Measurements from ENCODE around the gene IFITM2. TPM values are rescaled to one million over a fixed set of nuclear protein-coding genes. Genes with fewer than 3 reads are reported as not detected.
"Not testable (repeated sequence)": the region's sequence is repeated elsewhere in the genome, so short reads cannot be mapped to it uniquely, and the experiment has no call there.

The IFITM2 gene
- total RNA-seq, 1 experiment from 2014 or later = 18.5 TPM

GRCh38 chr11:339963-340362, 32.3 kb downstream of the IFITM2 start:
- Histone ChIP-seq H3K9me3 (ENCODE audit: low read length) (no peaks in the 10 kb centered on the region), H3K4me2 (ENCODE audit: low read depth, low read length, poor library complexity, severe bottlenecking) (no peak overlapping the region), H3K9ac (ENCODE audit: low read length) (no peak overlapping the region), H3K4me3 (ENCODE audit: low read length) (no peak overlapping the region), H3K4me1 (ENCODE audit: low read length) (peaks cover 12% of the 10 kb centered on the region), H3K9me2 (replicated peaks; ENCODE audit: insufficient read depth, low read length) (no peaks in the 10 kb centered on the region), H3K27ac (ENCODE audit: low read length) (no peak overlapping the region), H3K79me2 (ENCODE audit: low read length) (no peaks in the 10 kb centered on the region), H3K27me3 (ENCODE audit: low read length) (no peaks in the 10 kb centered on the region), H3K36me3 (ENCODE audit: insufficient read depth, low read length) (no peaks in the 10 kb centered on the region), H2AFZ (ENCODE audit: low read length) (no peak overlapping the region), H4K20me1 (ENCODE audit: insufficient read depth, low read depth, low read length) (no peaks in the 10 kb centered on the region)
- DNase-seq = no peak

- Histone ChIP-seq H4K20me1 (ENCODE audit: insufficient read depth, low read depth, low read length) (no peaks in the 10 kb centered on the region), H3K36me3 (ENCODE audit: insufficient read depth, low read length) (no peaks in the 10 kb centered on the region), H3K4me1 (ENCODE audit: low read length) (peaks cover 12% of the 10 kb centered on the region), H2AFZ (ENCODE audit: low read length) (0 out of 2 replicates have a peak overlapping the region, but pooled peaks have one; percentile 68), H3K9me2 (replicated peaks; ENCODE audit: insufficient read depth, low read length) (no peaks in the 10 kb centered on the region), H3K4me3 (ENCODE audit: low read length) (no peak overlapping the region), H3K9me3 (ENCODE audit: low read length) (no peaks in the 10 kb centered on the region), H3K4me2 (ENCODE audit: low read depth, low read length, poor library complexity, severe bottlenecking) (peak overlapping the region; percentile 12), H3K27ac (ENCODE audit: low read length) (no peak overlapping the region), H3K79me2 (ENCODE audit: low read length) (no peaks in the 10 kb centered on the region), H3K27me3 (ENCODE audit: low read length) (no peaks in the 10 kb centered on the region), H3K9ac (ENCODE audit: low read length) (no peak overlapping the region)
- no peak for DNase-seq
Observed at GRCh38 chr11:340539-341512, 33.2 kb downstream of the IFITM2 start.

GRCh38 chr11:342328-342727, 34.7 kb downstream of the IFITM2 start:
- Histone ChIP-seq H3K27ac (ENCODE audit: low read length) (no peak overlapping the region), H3K4me2 (ENCODE audit: low read depth, low read length, poor library complexity, severe bottlenecking) (no peak overlapping the region), H3K9ac (ENCODE audit: low read length) (no peak overlapping the region)

GRCh38 chr11:344836-345578, 37.4 kb downstream of the IFITM2 start:
- Histone ChIP-seq H2AFZ (ENCODE audit: low read length) (no peak overlapping the region), H3K4me3 (ENCODE audit: low read length) (no peak overlapping the region), H3K4me1 (ENCODE audit: low read length) (peaks cover 17% of the 10 kb centered on the region), H3K27ac (ENCODE audit: low read length) (no peak overlapping the region), H3K27me3 (ENCODE audit: low read length) (no peaks in the 10 kb centered on the region), H3K4me2 (ENCODE audit: low read depth, low read length, poor library complexity, severe bottlenecking) (no peak overlapping the region), H3K36me3 (ENCODE audit: insufficient read depth, low read length) (no peaks in the 10 kb centered on the region), H4K20me1 (ENCODE audit: insufficient read depth, low read depth, low read length) (no peaks in the 10 kb centered on the region), H3K9ac (ENCODE audit: low read length) (no peak overlapping the region), H3K9me2 (replicated peaks; ENCODE audit: insufficient read depth, low read length) (no peaks in the 10 kb centered on the region), H3K9me3 (ENCODE audit: low read length) (no peaks in the 10 kb centered on the region), H3K79me2 (ENCODE audit: low read length) (no peaks in the 10 kb centered on the region)
- no peak for DNase-seq

More at GRCh38 chr11:342328-342727, 34.7 kb downstream of the IFITM2 start:
- Histone ChIP-seq H3K27me3 (ENCODE audit: low read length) (no peaks in the 10 kb centered on the region), H3K4me3 (ENCODE audit: low read length) (no peak overlapping the region), H3K4me1 (ENCODE audit: low read length) (peaks cover 12% of the 10 kb centered on the region), H3K9me3 (ENCODE audit: low read length) (no peaks in the 10 kb centered on the region), H2AFZ (ENCODE audit: low read length) (0 out of 2 replicates have a peak overlapping the region, but pooled peaks have one; percentile 36), H3K79me2 (ENCODE audit: low read length) (no peaks in the 10 kb centered on the region), H3K36me3 (ENCODE audit: insufficient read depth, low read length) (no peaks in the 10 kb centered on the region), H3K9me2 (replicated peaks; ENCODE audit: insufficient read depth, low read length) (no peaks in the 10 kb centered on the region), H4K20me1 (ENCODE audit: insufficient read depth, low read depth, low read length) (no peaks in the 10 kb centered on the region)
- DNase-seq = no peak

- no peak overlapping the region for H2AFZ ChIP-seq (ENCODE audit: low read length)
- H3K4me3 ChIP-seq (ENCODE audit: low read length) = no peak overlapping the region
Observed at GRCh38 chr11:346529-346928, 38.9 kb downstream of the IFITM2 start.

GRCh38 chr11:349270-349954, 41.8 kb downstream of the IFITM2 start:
- H3K9me2 ChIP-seq (replicated peaks; ENCODE audit: insufficient read depth, low read length); H3K36me3 ChIP-seq (ENCODE audit: insufficient read depth, low read length); H3K4me3 ChIP-seq (ENCODE audit: low read length); H3K27ac ChIP-seq (ENCODE audit: low read length); H4K20me1 ChIP-seq (ENCODE audit: insufficient read depth, low read depth, low read length); H3K79me2 ChIP-seq (ENCODE audit: low read length); H3K27me3 ChIP-seq (ENCODE audit: low read length); DNase-seq; H3K9me3 ChIP-seq (ENCODE audit: low read length); H2AFZ ChIP-seq (ENCODE audit: low read length); H3K4me2 ChIP-seq (ENCODE audit: low read depth, low read length, poor library complexity, severe bottlenecking); H3K4me1 ChIP-seq (ENCODE audit: low read length); H3K9ac ChIP-seq (ENCODE audit: low read length): not testable (repeated sequence)

More at GRCh38 chr11:346529-346928, 38.9 kb downstream of the IFITM2 start:
- Histone ChIP-seq H3K9me2 (replicated peaks; ENCODE audit: insufficient read depth, low read length) (no peaks in the 10 kb centered on the region), H3K79me2 (ENCODE audit: low read length) (no peaks in the 10 kb centered on the region), H3K36me3 (ENCODE audit: insufficient read depth, low read length) (no peaks in the 10 kb centered on the region), H3K27ac (ENCODE audit: low read length) (no peak overlapping the region), H3K4me1 (ENCODE audit: low read length) (peaks cover 6% of the 10 kb centered on the region), H3K27me3 (ENCODE audit: low read length) (no peaks in the 10 kb centered on the region), H3K9me3 (ENCODE audit: low read length) (no peaks in the 10 kb centered on the region), H3K9ac (ENCODE audit: low read length) (no peak overlapping the region), H3K4me2 (ENCODE audit: low read depth, low read length, poor library complexity, severe bottlenecking) (no peak overlapping the region), H4K20me1 (ENCODE audit: insufficient read depth, low read depth, low read length) (no peaks in the 10 kb centered on the region)
- no peak for DNase-seq

- H3K27me3 ChIP-seq (ENCODE audit: low read length); H3K27ac ChIP-seq (ENCODE audit: low read length); DNase-seq; H3K9ac ChIP-seq (ENCODE audit: low read length); H3K4me2 ChIP-seq (ENCODE audit: low read depth, low read length, poor library complexity, severe bottlenecking); H2AFZ ChIP-seq (ENCODE audit: low read length); H3K4me1 ChIP-seq (ENCODE audit: low read length); H3K9me3 ChIP-seq (ENCODE audit: low read length); H4K20me1 ChIP-seq (ENCODE audit: insufficient read depth, low read depth, low read length); H3K4me3 ChIP-seq (ENCODE audit: low read length); H3K36me3 ChIP-seq (ENCODE audit: insufficient read depth, low read length); H3K9me2 ChIP-seq (replicated peaks; ENCODE audit: insufficient read depth, low read length); H3K79me2 ChIP-seq (ENCODE audit: low read length): not testable (repeated sequence)
Observed at GRCh38 chr11:350033-350722, 42.6 kb downstream of the IFITM2 start.
